Peyer's patch (tissue), 4 donors: ENCODE data around the gene NDUFS1. TPM values are rescaled to one million over a fixed set of nuclear protein-coding genes. Genes with fewer than 3 reads are reported as not detected.
"Not testable (repeated sequence)": the region's sequence is repeated elsewhere in the genome, so short reads cannot be mapped to it uniquely, and the experiment has no call there.

Source experiments
- DNase-seq, 3 donors: peaks; one replicate each; pipeline ENCODE4 v3.0.0-alpha.2; 2017 to 2019
- H3K27ac ChIP-seq, 4 donors: fragments of 200-600 bp; sonication (generic); one replicate each; pipeline ENCODE4 v1.5.1; 2016 to 2019
- H3K27me3 ChIP-seq, 2 donors: fragments of 200-600 bp; sonication (generic); one replicate each; pipeline ENCODE4 v1.5.1; 2019
- H3K36me3 ChIP-seq, 3 donors: fragments of 200-600 bp; sonication (generic); one replicate each; pipeline ENCODE4 v1.5.1; 2016 to 2019
- H3K4me1 ChIP-seq, 4 donors: fragments of 200-600 bp; sonication (generic); one replicate each; pipeline ENCODE4 v1.5.1; 2016 to 2019
- H3K4me3 ChIP-seq, 4 donors: fragments of 200-600 bp; sonication (generic); 1 replicate in 3 of 4; 2 replicates in 1 of 4; pipeline ENCODE4 v1.5.1; 2016 to 2019; ENCODE audit warnings: mild to moderate bottlenecking in 1 of 4
- H3K9me3 ChIP-seq, 4 donors: fragments of 200-600 bp; sonication (generic); one replicate each; pipeline ENCODE4 v1.5.1; 2016 to 2019; ENCODE audit warnings: mild to moderate bottlenecking in 1 of 4
- POLR2A ChIP-seq, 2 donors: fragments of 450-650 bp; IDR thresholded peaks; one replicate each; pipeline ENCODE4 v1.5.1; 2017; ENCODE audit warnings: antibody characterized with exemption in 2 of 2, mild to moderate bottlenecking in 2 of 2, moderate library complexity in 2 of 2
- total RNA-seq, 4 donors: library from RNA; depleted of rRNA; stranded (reverse); fragments of >200 nt; gene quantifications; one replicate each; pipeline ENCODE4 v1.1.0, GENCODE V29; 2016
- TF ChIP-seq, protein P1 (sequence below), 6 experiments: fragments of 450-650 bp in 4 of 6; fragments of 200-600 bp in 2 of 6; sonication (generic) in 1 of 6; IDR thresholded peaks; one replicate each; pipeline ENCODE4 v1.5.1; 2017 to 2019; ENCODE audit warnings: antibody characterized with exemption in 6 of 6, mild to moderate bottlenecking in 3 of 6, moderate library complexity in 1 of 6

Gene NDUFS1
- total RNA-seq, 4 donors from 2014 or later: 81.9 to 95.3 (median 89.3) TPM

DNA sequence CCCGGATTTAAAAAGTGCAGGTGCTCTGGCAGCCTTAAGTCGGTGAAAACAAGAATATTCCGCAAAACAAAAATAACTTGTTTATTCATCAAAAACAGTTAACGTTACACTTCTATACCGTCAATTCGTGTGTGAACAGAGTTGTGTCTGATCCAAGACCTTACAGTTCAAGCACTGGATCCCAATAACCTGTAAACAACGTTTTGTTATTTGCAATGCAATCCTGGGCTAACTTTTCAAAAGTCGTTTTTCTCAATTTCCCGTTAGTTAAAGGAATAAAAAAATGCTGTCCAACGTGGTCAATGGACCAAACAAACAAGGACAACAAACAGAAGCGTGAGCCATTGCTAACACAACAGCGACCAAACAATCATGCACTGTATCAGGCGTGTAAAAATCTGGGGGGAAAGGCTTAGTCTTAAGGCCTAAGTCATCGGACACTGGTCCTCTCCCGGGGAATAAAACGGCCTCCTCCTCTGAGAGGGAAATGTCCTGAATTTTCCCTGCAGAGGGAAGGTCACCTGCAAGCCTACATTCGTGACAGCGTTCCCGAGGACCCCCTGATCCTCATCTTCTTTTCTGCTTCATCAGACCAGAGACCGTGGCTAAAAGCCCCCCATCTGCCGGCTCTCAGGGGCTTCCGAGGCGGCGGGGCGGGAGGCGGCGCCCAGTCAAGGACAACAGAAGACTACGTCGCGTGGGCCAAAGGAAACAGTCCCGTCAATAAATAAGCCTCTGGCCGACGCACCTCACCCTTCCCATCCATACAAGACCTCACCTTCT, 490 bp downstream of the NDUFS1 start:
- Histone ChIP-seq H3K4me1 (peaks cover 0 to 23% (median 2%) of the 10 kb centered on the region in 4 donors), H3K27ac (peak overlapping the region; percentile 88 to 95 (median 90)), H3K36me3 (peaks cover 0 to 30% (median 0%) of the 10 kb centered on the region in 3 donors), H3K4me3 (peak overlapping the region; percentile 69 to 97 (median 80)), H3K27me3 (no peaks in the 10 kb centered on the region), H3K9me3 (no peaks in the 10 kb centered on the region)
- TF ChIP-seq, protein P1, sequence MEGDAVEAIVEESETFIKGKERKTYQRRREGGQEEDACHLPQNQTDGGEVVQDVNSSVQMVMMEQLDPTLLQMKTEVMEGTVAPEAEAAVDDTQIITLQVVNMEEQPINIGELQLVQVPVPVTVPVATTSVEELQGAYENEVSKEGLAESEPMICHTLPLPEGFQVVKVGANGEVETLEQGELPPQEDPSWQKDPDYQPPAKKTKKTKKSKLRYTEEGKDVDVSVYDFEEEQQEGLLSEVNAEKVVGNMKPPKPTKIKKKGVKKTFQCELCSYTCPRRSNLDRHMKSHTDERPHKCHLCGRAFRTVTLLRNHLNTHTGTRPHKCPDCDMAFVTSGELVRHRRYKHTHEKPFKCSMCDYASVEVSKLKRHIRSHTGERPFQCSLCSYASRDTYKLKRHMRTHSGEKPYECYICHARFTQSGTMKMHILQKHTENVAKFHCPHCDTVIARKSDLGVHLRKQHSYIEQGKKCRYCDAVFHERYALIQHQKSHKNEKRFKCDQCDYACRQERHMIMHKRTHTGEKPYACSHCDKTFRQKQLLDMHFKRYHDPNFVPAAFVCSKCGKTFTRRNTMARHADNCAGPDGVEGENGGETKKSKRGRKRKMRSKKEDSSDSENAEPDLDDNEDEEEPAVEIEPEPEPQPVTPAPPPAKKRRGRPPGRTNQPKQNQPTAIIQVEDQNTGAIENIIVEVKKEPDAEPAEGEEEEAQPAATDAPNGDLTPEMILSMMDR (IDR thresholded peaks at IDR 0.05): no peak
- no peak for TF ChIP-seq POLR2A (IDR thresholded peaks at IDR 0.05)
- no peak for DNase-seq

DNA sequence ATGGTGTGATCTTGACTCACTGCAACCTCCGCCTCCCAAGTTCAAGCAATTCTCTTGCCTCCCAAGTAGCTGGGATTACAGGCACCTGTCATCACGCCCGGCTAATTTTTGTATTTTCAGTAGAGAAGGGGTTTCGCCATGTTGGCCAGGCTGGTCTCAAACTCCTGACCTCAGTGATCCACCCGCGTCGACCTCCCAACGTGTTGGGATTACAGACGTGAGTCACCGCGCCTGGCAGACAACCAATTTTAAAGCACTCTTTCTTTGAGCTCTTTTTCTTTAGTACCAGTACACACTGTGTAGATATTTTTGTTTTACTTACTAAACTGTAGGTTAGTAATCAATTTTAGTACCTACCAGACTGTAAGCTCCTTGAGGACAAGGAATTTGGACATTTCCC, 2.2 kb downstream of the NDUFS1 start:
- H3K4me1 ChIP-seq: peaks cover 0 to 23% (median 2%) of the 10 kb centered on the region in 4 donors
- not testable (repeated sequence) for H3K4me3 ChIP-seq

DNA sequence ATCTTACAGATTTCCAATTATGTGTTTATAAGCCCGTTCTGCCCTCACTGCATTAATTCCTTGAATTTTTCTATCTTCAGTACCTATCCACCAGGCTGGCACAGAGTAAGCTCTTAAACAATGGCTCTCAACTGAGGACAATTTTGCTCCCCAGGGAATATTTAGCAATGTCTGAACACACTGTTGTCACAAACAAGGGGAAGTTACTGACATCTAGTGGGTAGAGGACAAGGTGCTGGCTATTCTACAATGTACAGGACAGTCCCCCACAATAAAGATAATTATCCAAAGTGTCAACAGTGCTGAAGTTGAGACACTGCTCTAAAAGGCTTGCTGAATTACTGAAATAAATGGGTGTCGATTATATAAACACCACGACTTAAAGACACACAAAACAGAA, 5.0 kb downstream of the NDUFS1 start:
- TF ChIP-seq, protein P1 (IDR thresholded peaks at IDR 0.05): peak in 2 of 6 experiments; percentile 25 to 32
- no peak for TF ChIP-seq POLR2A (IDR thresholded peaks at IDR 0.05)
- H3K4me3 ChIP-seq: no peak overlapping the region
- H3K27ac ChIP-seq: no peak overlapping the region
- no peak for DNase-seq
- no peaks in the 10 kb centered on the region for H3K9me3 ChIP-seq
- H3K36me3 ChIP-seq: peaks cover 0 to 34% (median 0%) of the 10 kb centered on the region in 3 donors
- no peaks in the 10 kb centered on the region for H3K27me3 ChIP-seq
- H3K4me1 ChIP-seq: peaks cover 0 to 6% (median 0%) of the 10 kb centered on the region in 4 donors

More for the DNA sequence above, 2.2 kb downstream of the NDUFS1 start:
- not testable (repeated sequence) for H3K27ac ChIP-seq, H3K9me3 ChIP-seq, DNase-seq, H3K27me3 ChIP-seq
- peaks cover 0 to 19% (median 0%) of the 10 kb centered on the region in 3 donors for H3K36me3 ChIP-seq

DNA sequence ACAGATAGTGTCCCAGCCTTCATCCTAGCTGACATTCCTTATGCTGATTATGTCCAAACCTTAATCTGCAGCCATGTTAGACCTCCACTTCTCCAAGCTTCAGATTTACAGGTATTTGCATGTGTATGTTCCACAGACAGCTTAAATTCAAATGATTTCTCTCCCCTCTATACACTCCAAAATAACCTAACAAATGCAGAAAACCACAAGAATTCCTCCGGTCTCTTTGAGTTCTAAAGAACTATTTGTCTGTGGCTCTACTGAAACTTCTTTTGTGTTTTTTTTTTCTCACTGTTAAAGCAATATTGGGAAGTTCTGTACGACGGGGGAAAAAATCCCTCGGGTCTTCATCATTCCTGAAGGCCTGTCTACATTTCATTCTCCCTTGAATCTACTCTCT, 8.6 kb downstream of the NDUFS1 start:
- no peak overlapping the region for H3K4me3 ChIP-seq
- no peak for DNase-seq
- no peaks in the 10 kb centered on the region for H3K4me1 ChIP-seq
- H3K27ac ChIP-seq: no peak overlapping the region
- H3K27me3 ChIP-seq: no peaks in the 10 kb centered on the region
- H3K9me3 ChIP-seq: no peaks in the 10 kb centered on the region
- H3K36me3 ChIP-seq: peaks cover 0 to 70% (median 0%) of the 10 kb centered on the region in 3 donors
- TF ChIP-seq POLR2A (IDR thresholded peaks at IDR 0.05): no peak
- TF ChIP-seq, protein P1 (IDR thresholded peaks at IDR 0.05): no peak

DNA sequence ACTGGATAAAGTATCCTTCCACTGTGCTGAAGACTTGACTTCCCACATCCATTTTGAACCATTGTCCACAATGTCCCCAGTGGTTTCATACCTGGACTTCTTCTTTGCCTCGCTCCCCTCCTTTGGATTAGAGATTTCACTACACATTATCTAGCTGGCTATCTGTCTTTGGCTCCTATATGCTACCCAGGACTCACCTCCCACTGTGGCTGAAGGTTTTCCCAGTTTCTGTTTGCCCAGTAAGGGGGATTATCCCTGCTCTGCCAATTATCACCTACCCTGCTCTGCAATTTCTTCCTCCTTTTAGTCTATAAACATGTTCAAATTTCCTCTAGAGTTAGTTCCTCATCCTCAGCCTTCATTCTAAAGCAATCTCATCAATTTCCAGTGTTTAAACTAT, 9.1 kb downstream of the NDUFS1 start:
- H3K4me1 ChIP-seq: no peaks in the 10 kb centered on the region
- H3K9me3 ChIP-seq: no peaks in the 10 kb centered on the region
- H3K27me3 ChIP-seq: no peaks in the 10 kb centered on the region
- no peak overlapping the region for H3K4me3 ChIP-seq
- H3K36me3 ChIP-seq: peaks cover 0 to 72% (median 0%) of the 10 kb centered on the region in 3 donors
- no peak overlapping the region for H3K27ac ChIP-seq
- no peak for DNase-seq
- TF ChIP-seq POLR2A (IDR thresholded peaks at IDR 0.05): no peak
- TF ChIP-seq, protein P1 (IDR thresholded peaks at IDR 0.05): no peak

DNA sequence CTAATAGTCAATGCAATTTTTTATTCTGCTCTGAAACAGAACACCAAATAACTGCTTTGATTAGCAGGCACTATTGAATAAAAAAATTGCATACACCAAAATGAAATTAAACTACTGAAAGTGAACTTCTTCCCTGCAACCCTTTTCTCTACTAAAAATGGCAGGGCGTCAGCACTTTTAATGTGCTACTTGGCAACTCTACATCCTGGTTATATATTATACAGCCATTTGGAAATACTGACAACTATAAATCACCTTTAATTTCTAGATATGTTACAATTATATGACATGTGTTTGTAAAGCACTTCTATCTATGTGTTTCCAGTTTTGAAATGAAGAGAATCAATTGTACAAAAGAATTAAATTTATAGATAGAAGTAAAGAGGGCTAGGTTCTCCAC, 9.9 kb downstream of the NDUFS1 start:
- peaks cover 0 to 78% (median 0%) of the 10 kb centered on the region in 3 donors for H3K36me3 ChIP-seq
- TF ChIP-seq, protein P1 (IDR thresholded peaks at IDR 0.05): no peak
- no peak for TF ChIP-seq POLR2A (IDR thresholded peaks at IDR 0.05)
- no peaks in the 10 kb centered on the region for H3K27me3 ChIP-seq
- H3K4me3 ChIP-seq: no peak overlapping the region
- H3K27ac ChIP-seq: no peak overlapping the region
- H3K9me3 ChIP-seq: no peaks in the 10 kb centered on the region
- no peak for DNase-seq
- no peaks in the 10 kb centered on the region for H3K4me1 ChIP-seq
